Kidney epithelial cell (primary cell): ENCODE results near the gene ARHGEF17. TPM values are rescaled to one million over a fixed set of nuclear protein-coding genes. Genes with fewer than 3 reads are reported as not detected.

Source experiments
- DNase-seq: peaks from one replicate; pipeline ENCODE4 v3.0.0-alpha.2; 2010; ENCODE audit warnings: low read depth
- H3K27me3 ChIP-seq: 2 replicates; pipeline ENCODE4 v1.6.0; 2011; ENCODE audit warnings: low read length; ENCODE audit not compliant: control insufficient read depth, insufficient read depth
- H3K36me3 ChIP-seq: 2 replicates; pipeline ENCODE4 v1.5.1; 2011; ENCODE audit warnings: low read length; ENCODE audit not compliant: control insufficient read depth, insufficient read depth
- H3K4me3 ChIP-seq: 2 replicates; pipeline ENCODE4 v1.5.1; 2011; ENCODE audit warnings: low read depth, mild to moderate bottlenecking, control low read depth, low read length
- CTCF ChIP-seq: IDR thresholded peaks from 2 replicates; pipeline ENCODE4 v1.5.1; 2011; ENCODE audit warnings: mild to moderate bottlenecking, moderate library complexity, low read length, control low read depth, inconsistent platforms; ENCODE audit not compliant: insufficient read depth, poor library complexity, severe bottlenecking
- total RNA-seq: library from RNA; depleted of rRNA; stranded (reverse); fragments of >200 nt; gene quantifications from 2 replicates; pipeline ENCODE4 v1.2.3, GENCODE V29; 2015

The ARHGEF17 gene
- total RNA-seq, 1 donor from 2014 or later, result 25.5 TPM

- H3K4me3 ChIP-seq, result no peak overlapping the region
- H3K27me3 ChIP-seq, result no peaks in the 10 kb centered on the region
- no peak for TF ChIP-seq CTCF
- no peak for DNase-seq
- H3K36me3 ChIP-seq, result peaks cover 2% of the 10 kb centered on the region
Observed at GRCh38 chr11:73405146-73405510, 97.1 kb downstream of the ARHGEF17 start.

GRCh38 chr11:73406131-73406530 is 98.1 kb downstream of the ARHGEF17 start:
- no peak for DNase-seq
- TF ChIP-seq CTCF, result no peak
- Histone ChIP-seq H3K4me3 (no peak overlapping the region), H3K27me3 (no peaks in the 10 kb centered on the region), H3K36me3 (peaks cover 2% of the 10 kb centered on the region)

GRCh38 chr11:73406619-73407018 is 98.5 kb downstream of the ARHGEF17 start:
- no peak for DNase-seq
- peaks cover 2% of the 10 kb centered on the region for H3K36me3 ChIP-seq
- no peak for TF ChIP-seq CTCF
- H3K27me3 ChIP-seq, result no peaks in the 10 kb centered on the region
- no peak overlapping the region for H3K4me3 ChIP-seq

- Histone ChIP-seq H3K36me3 (peaks cover 2% of the 10 kb centered on the region), H3K4me3 (no peak overlapping the region), H3K27me3 (no peaks in the 10 kb centered on the region)
- DNase-seq, result no peak
- no peak for TF ChIP-seq CTCF
Observed at GRCh38 chr11:73409431-73409830, 101.4 kb downstream of the ARHGEF17 start.

- DNase-seq, result no peak
- TF ChIP-seq CTCF, result no peak
- H3K36me3 ChIP-seq, result peaks cover 2% of the 10 kb centered on the region
- H3K27me3 ChIP-seq, result no peaks in the 10 kb centered on the region
- no peak overlapping the region for H3K4me3 ChIP-seq
Observed at GRCh38 chr11:73410627-73411026, 102.6 kb downstream of the ARHGEF17 start.

- H3K36me3 ChIP-seq, result peaks cover 2% of the 10 kb centered on the region
- H3K27me3 ChIP-seq, result no peaks in the 10 kb centered on the region
- H3K4me3 ChIP-seq, result no peak overlapping the region
- no peak for TF ChIP-seq CTCF
- no peak for DNase-seq
Observed at GRCh38 chr11:73411031-73411430, 103.0 kb downstream of the ARHGEF17 start.
